Heart left ventricle (tissue), 13 donors: Measurements from ENCODE around the gene COA3.

Experiments used
- POLR2A ChIP-seq, 2 donors: fragments of 450-650 bp; IDR thresholded peaks; one replicate each; pipeline ENCODE4 v1.6.1; 2017; ENCODE audit warnings: antibody characterized with exemption in 2 of 2, mild to moderate bottlenecking in 2 of 2, moderate library complexity in 2 of 2
- TF ChIP-seq, protein P1 (sequence below), 12 donors: fragments of 200-600 bp; sonication (generic) in 4 of 12; IDR thresholded peaks; one replicate each; pipeline versions ENCODE4 v1.5.0 to v1.8.0; 2018 to 2022; ENCODE audit warnings: antibody characterized with exemption in 12 of 12, mild to moderate bottlenecking in 5 of 12
- donor health status: ischemic (EF 13 %, LVEDD 7.1; RV severe dilation, severe dysfunction).
- donor health status: DM: no; HTN: yes; CAD: no.
- donor health status: DM: no; HTN: no; CAD: no.
- donor health status: ischemic (EF 25% LVEDD 6.9; RV normal size, moderate dysfunction).
- donor health status: ischemic (EF 25% LVEDD 5.7; RV mildly dilated, moderate dysfunction).
- donor health status: ischemic (EF 35%, LVEDD 5.7; RV mildly dilated, moderate dysfunction).
- donor health status: nonischemic (EF 11% LVEDD 7.7; RV severe dilation, severe dysfunction).
- donor health status: DM: yes; HTN: yes; CAD: no.
- donor health status: PGD.
- donor health status: ischemic (EF 29% LVEDD 5.4; RV normal size, mild dysfunction).
- donor health status: nonischemic (EF 23%, LVEDD 6.1; RV moderate dilation, normal function).

DNA sequence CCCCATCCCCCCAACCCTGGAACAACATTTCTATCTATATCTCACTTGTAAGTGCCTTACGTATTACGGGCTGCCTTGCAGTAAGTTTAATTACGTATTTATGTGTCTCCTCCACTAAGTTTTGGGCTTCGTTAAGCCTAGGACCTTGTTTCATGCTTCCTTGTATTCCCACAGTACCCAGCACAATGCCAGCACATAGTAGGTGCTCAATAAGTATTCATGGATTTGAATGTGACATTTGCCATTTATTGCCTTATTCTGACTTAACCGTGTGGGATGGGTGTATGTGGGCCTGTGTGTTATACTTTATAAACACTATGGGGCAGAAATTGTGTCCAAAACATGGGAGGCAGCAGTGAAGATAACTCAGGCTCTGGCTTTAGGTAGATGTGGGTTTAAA, 6.0 kb downstream of the COA3 start:
- TF ChIP-seq, protein P1, sequence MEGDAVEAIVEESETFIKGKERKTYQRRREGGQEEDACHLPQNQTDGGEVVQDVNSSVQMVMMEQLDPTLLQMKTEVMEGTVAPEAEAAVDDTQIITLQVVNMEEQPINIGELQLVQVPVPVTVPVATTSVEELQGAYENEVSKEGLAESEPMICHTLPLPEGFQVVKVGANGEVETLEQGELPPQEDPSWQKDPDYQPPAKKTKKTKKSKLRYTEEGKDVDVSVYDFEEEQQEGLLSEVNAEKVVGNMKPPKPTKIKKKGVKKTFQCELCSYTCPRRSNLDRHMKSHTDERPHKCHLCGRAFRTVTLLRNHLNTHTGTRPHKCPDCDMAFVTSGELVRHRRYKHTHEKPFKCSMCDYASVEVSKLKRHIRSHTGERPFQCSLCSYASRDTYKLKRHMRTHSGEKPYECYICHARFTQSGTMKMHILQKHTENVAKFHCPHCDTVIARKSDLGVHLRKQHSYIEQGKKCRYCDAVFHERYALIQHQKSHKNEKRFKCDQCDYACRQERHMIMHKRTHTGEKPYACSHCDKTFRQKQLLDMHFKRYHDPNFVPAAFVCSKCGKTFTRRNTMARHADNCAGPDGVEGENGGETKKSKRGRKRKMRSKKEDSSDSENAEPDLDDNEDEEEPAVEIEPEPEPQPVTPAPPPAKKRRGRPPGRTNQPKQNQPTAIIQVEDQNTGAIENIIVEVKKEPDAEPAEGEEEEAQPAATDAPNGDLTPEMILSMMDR (IDR thresholded peaks at IDR 0.05), result no peak
- no peak for TF ChIP-seq POLR2A (IDR thresholded peaks at IDR 0.05)
